Measurements from ENCODE around the gene ERP27. TPM values are rescaled to one million over a fixed set of nuclear protein-coding genes. Genes with fewer than 3 reads are reported as not detected.

ERP27 gene
- total RNA-seq, 1 donor = 1.3 TPM

- DNase-seq (ENCODE audit: low read depth in 2 of 3, low spot score in 2 of 3) = peak; percentile 44 to 83 (median 79)
These were observed 22.5 kb upstream of the ERP27 start for GRCh38 chr12:14960548-14961465.

GRCh38 chr12:14959916-14960496 lies 21.7 kb upstream of the ERP27 start:
- DNase-seq (ENCODE audit: low read depth in 2 of 3, low spot score in 2 of 3) = no peak

DNA sequence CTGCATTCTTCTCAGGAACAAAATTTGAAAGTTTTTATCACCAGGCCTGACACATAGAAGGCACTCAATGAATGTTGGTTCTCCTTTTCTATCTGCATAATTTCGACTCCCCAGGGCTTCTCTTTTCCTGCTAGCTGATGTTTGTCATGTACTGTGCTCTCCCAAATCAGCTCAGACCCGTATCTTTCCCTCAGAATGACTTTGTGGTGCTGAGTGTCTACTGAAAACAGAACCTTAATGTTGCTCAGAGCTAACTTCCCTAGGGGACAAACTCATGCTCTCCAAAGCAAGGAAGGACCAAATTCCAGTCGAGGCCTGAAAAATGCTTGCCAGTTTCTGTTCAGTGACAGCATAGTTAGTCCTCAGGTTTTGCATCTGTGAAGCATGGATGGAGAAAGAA lies 21.1 kb upstream of the ERP27 start:
- no peak for DNase-seq (ENCODE audit: low read depth in 2 of 3, low spot score in 2 of 3)

DNA sequence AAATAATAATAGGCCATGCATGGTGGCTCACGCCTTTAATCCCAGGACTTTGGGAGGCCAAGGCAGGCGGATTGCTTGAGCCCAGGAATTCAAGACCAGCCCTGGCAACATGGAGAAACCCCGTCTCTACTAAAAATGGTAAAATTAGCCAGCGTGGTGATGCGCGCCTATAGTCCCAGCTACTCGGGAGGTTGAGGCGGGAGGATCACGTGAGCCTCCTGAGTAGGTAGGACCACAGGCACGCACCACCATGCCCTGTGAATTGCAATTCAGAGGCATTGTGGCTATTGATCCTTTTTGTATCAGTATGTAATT lies 20.7 kb upstream of the ERP27 start:
- DNase-seq (ENCODE audit: low read depth in 2 of 3, low spot score in 2 of 3) = no peak

DNA sequence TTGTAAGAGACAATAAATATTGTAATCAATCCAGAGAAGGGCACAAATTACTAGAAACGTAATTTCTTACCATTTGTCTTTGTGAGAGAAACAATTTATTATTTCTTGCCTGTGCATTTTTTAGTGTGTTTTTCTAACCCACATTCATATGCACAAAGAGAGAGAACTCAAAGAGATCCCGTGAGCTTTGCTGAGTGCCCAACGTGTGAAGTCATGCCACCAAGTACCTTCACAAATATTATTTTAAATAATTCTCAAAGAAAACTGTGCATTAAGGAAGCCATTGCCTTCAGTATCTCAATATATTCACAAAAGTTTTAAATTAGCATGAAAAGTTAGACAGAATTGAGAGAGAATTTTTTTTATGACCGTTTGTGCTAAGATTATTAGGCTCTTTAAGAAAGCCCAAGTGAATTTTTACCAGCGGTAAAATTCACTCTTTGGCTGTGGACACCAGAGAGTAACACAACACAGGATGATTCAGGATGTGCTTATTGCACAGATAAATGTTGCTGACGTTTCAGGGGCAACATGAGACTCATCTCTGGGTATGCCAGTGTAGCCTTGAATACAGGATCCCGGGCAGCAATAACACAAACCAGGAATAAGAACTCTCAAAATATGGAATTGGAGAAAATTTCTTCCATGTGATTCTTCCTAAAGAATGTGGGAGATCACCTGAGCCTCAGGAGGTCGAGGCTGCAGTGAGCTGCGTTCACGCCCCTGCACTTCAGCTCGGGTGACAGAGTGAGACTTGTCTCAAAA lies 20.2 kb upstream of the ERP27 start:
- no peak for DNase-seq (ENCODE audit: low read depth in 2 of 3, low spot score in 2 of 3)

- no peak for DNase-seq (ENCODE audit: low read depth in 2 of 3, low spot score in 2 of 3)
These were observed 19.3 kb upstream of the ERP27 start for GRCh38 chr12:14957551-14958168.

DNA sequence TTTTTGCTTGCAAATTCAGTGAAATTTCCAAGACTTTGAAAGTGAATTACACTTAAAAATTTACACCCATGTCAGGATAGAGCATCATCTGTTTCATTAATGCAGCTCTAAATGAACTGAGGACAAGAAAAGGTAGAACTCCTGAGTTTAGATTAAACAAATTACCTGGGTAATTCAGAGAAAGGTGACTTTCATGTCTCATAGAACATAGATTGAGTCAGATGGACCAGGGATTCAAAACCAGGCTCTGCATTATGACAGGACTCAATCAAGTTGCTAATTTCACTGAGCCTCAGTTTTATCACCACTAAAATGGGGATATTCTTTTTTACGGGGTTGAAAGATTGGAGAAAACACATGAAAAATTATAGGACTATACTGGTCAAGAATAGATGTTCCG lies 18.6 kb upstream of the ERP27 start:
- DNase-seq (ENCODE audit: low read depth in 2 of 3, low spot score in 2 of 3) = no peak

DNA sequence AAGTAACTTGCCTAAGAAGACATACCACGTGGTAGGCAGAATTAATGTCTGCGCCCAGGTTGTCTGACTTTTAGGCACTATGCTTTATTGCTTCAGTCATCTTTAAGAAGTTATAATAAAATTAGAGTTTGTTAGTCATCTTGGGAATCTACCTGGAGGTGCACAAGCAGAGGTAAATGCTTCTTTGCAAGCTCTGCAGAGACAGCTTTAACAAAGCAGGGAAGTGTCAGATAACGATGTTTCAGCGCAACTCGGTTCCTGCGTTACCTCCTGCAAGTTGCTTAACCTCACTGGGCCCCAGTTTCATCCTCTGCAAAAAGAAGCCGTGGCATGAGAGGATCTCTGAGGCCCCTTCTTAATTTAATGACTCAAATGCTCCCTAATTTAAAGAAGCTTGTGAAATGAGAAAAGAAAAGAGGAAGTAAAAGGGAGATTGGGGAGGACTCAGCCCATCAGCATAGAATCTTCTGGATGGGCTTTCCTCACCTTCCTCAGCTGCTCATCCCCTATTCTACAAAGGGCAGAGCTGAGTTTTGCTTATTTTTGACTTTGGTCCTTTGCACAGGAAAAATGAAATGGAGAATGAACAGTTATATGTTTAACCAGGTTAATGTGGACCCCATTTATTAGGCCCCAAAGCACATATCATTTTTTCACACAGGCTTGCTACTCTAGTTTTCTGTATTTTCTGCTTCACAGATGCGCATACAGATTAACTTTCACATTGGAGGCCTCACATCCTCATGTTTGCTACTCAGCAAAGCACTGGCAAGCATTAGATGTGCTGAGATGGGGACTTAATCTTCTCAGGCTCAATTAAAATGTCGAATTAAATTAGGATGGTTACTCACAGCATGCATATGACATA lies 17.9 kb upstream of the ERP27 start:
- DNase-seq (ENCODE audit: low read depth in 2 of 3, low spot score in 2 of 3) = peak in 2 of 3 donors; percentile 50 to 66

DNA sequence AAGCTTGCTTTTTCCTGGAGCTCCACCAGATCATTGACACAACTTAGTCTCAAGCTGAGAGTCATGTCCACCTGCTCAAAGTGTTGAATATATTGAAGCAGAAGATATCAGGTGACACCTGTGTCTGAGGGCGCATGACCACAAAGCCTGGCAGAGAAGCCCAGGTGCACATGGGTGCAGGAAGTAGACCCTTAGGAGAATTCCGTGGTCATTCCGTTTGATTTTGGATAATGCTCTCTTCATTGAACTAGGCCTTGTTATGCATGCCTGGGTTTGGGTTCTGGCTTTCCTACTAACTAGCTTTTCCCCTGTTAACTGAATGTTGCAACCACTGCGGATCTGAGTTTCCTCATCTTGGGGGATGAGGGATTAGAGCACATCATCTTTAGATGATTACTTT lies 15.9 kb upstream of the ERP27 start:
- no peak for DNase-seq (ENCODE audit: low read depth in 2 of 3, low spot score in 2 of 3)

GRCh38 chr12:14953752-14954151 lies 15.4 kb upstream of the ERP27 start:
- no peak for DNase-seq (ENCODE audit: low read depth in 2 of 3, low spot score in 2 of 3)

DNA sequence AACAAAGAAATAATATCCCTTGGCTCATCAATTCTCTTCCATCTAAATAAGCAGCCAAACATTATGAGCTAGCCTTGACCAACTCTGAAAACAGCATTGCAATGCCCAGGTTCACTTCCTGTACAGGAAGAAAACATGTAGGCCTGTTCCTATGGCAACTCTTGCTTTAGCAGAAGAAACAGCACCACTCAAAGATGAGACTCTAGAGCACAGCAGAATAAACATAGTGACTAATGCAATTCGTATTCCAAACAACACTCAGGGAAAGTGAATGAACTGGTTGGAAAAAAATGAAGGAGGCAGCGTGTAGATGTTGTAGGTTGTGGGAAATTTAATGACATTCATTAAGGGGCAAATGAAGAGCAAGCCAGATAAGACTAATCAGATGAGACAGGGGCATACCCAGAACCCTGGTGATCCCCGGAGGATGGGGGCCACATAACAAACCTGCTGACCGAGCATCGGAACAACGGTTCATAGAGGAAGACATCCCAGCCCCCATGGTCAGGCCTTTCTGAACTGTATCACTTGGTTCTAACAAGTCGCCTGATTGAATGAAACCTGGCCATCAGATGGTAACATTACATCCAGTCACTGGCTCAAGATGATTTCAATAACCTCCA lies 14.1 kb upstream of the ERP27 start:
- DNase-seq (ENCODE audit: low read depth in 2 of 3, low spot score in 2 of 3) = peak in 2 of 3 donors; percentile 71 to 72

- DNase-seq (ENCODE audit: low read depth in 2 of 3, low spot score in 2 of 3) = no peak
These were observed 13.5 kb upstream of the ERP27 start for GRCh38 chr12:14951851-14952250.

DNA sequence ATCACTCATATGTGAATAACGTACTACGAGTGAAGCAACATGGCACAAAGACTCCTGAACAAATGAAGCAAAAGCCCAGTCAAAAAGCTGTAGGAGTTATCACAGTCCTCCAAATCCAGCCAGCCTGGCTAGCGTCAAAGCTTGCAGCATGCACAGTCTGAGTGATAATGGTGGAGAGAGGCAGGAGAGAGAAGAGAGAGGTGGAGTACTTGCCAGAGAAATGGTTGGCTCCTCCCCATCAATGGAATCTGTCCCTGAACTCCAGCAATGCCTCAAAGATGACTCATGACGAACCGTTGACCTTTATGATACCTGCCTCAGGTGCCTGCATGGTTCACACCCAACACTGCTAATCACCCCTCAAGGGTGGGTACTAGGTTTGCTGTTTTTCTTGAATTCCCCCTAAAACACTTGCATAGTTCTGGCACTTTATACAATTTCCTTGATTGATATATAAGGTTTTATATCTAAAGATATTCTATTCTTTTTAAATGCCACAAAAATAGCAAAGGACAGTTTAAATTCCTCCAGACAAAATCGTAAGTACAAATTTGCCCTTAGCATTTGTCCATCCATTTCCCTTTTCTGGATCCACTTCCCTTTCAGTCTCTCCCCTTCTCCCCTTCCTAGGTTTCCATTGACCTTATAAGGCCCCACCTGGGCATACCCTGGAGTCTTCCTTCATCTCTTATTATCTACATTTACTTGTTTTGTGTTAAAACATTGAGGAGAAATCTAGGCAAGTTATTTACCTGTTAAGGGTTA lies 12.8 kb upstream of the ERP27 start:
- no peak for DNase-seq (ENCODE audit: low read depth in 2 of 3, low spot score in 2 of 3)

- DNase-seq (ENCODE audit: low read depth in 2 of 3, low spot score in 2 of 3) = no peak
These were observed 12.1 kb upstream of the ERP27 start for GRCh38 chr12:14950421-14950820.

DNA sequence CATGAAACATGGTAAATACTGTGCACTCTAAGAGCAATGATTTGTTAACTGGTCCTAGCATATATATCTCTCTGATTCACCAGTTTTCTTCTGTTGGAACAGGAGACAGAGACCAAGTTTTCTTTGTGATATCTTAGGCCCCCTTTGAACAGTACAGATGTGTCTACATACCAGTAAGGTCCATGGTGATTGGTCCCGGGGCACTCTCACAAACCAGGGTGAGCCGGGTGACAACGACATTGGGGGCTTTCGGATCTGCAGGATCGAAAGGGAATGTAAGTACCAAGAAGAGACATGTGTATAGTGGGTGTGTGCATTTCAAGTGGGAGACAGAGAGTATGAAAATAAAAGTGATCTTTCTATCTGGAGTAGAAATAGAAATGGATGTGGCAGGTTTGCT lies 11.3 kb upstream of the ERP27 start:
- DNase-seq (ENCODE audit: low read depth in 2 of 3, low spot score in 2 of 3) = no peak

DNA sequence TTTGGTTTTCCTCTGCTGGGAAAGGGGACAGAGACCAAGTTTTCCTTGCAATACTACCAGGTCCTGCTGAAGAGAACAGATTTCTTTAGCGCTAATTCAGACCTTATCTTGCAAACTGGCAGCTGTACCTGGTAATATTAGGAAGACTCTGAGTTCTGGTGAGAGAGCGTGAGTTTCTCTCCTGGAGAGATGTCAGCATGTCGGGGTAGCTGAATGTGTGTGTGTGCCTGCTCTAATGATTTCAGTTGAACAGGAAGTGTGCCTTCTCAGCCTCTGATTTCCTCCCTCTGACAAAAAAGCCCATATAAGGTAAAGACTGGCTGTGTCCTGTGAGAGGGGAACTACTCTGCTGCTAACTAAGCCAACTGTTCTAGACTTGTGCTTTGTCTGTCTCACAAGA lies 10.3 kb upstream of the ERP27 start:
- peak; percentile 45 to 95 (median 83) for DNase-seq (ENCODE audit: low read depth in 2 of 3, low spot score in 2 of 3)

GRCh38 chr12:14946861-14947260 lies 8.5 kb upstream of the ERP27 start:
- DNase-seq (ENCODE audit: low read depth in 2 of 3, low spot score in 2 of 3) = no peak

DNA sequence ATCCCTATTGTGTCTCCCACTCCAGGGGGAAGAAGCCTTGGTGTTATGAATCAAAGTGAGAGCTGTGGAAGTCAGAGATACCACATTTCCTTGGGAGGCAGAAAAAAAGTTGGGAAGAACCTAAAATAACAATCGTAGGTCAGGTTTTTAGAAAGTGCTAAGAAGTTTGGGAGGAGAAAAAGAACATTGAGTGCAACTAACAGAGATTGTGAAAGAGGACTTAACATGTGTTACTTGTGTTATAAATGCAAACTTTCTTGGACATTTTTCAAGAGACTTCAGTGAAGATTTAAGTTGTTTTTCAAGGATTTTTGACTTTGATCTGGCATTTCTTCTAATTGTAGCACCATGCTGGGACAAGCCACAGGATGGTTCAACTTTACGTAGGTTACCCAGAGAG lies 7.8 kb upstream of the ERP27 start:
- no peak for DNase-seq (ENCODE audit: low read depth in 2 of 3, low spot score in 2 of 3)
